NOMO-1 treated with DMSO at 0.1 percent for 48 hours (cell line): ENCODE measurements around the gene SNX4.

ENCODE experiments used
- DNase-seq: peaks from one replicate; lab custom pipeline; 2025; ENCODE audit not compliant: unreplicated experiment; lab: John Stamatoyannopoulos, UW

The SNX4 gene

GRCh38 chr3:125470671-125471070 lies 49.3 kb downstream of the SNX4 start:
- DNase-seq, result no peak

- no peak for DNase-seq
Measured at GRCh38 chr3:125462722-125463299, 57.2 kb downstream of the SNX4 start.

- DNase-seq, result no peak
Measured at GRCh38 chr3:125461896-125462295, 58.1 kb downstream of the SNX4 start.

- no peak for DNase-seq
Measured at GRCh38 chr3:125460233-125460632, 59.8 kb downstream of the SNX4 start.

- DNase-seq, result peak; percentile 74
Measured at GRCh38 chr3:125443923-125444322, 76.1 kb downstream of the SNX4 start.

GRCh38 chr3:125442506-125442905 lies 77.5 kb downstream of the SNX4 start:
- no peak for DNase-seq

- no peak for DNase-seq
Measured at GRCh38 chr3:125440970-125441369, 79.0 kb downstream of the SNX4 start.

GRCh38 chr3:125440559-125440955 lies 79.4 kb downstream of the SNX4 start:
- no peak for DNase-seq

GRCh38 chr3:125437631-125438435 lies 82.2 kb downstream of the SNX4 start:
- DNase-seq, result peak; percentile 30

GRCh38 chr3:125436921-125437320 lies 83.1 kb downstream of the SNX4 start:
- no peak for DNase-seq

- DNase-seq, result no peak
Measured at GRCh38 chr3:125435231-125435630, 84.8 kb downstream of the SNX4 start.

- DNase-seq, result no peak
Measured at GRCh38 chr3:125434582-125435011, 85.4 kb downstream of the SNX4 start.

GRCh38 chr3:125433611-125434041 lies 86.4 kb downstream of the SNX4 start:
- DNase-seq, result no peak

- no peak for DNase-seq
Measured at GRCh38 chr3:125433091-125433534, 86.9 kb downstream of the SNX4 start.

GRCh38 chr3:125431912-125432790 lies 87.9 kb downstream of the SNX4 start:
- no peak for DNase-seq

- no peak for DNase-seq
Measured at GRCh38 chr3:125431391-125431790, 88.6 kb downstream of the SNX4 start.

- no peak for DNase-seq
Measured at GRCh38 chr3:125428216-125428830, 91.7 kb downstream of the SNX4 start.

- no peak for DNase-seq
Measured at GRCh38 chr3:125418306-125418705, 101.7 kb downstream of the SNX4 start.

GRCh38 chr3:125416235-125416634 lies 103.8 kb downstream of the SNX4 start:
- DNase-seq, result no peak

- no peak for DNase-seq
Measured at GRCh38 chr3:125414669-125415068, 105.3 kb downstream of the SNX4 start.

- DNase-seq, result no peak
Measured at GRCh38 chr3:125410922-125411321, 109.1 kb downstream of the SNX4 start.
